OCI-LY3 (cell line): Measurements from ENCODE around the gene GRK3.

Source experiments
- EZH2phosphoT487 ChIP-seq: fragments of 200-600 bp; shearing (Covaris generic); IDR thresholded peaks from 2 replicates; pipeline ENCODE4 v1.6.1; 2018; ENCODE audit warnings: antibody characterized with exemption, mixed run types, low read depth
- TF ChIP-seq, protein P1 (sequence below): fragments of 200-600, 300-600 bp; sonication (generic); IDR thresholded peaks from 2 replicates; pipeline ENCODE4 v1.5.1; 2014; ENCODE audit warnings: antibody characterized with exemption, low read length, low read depth

DNA sequence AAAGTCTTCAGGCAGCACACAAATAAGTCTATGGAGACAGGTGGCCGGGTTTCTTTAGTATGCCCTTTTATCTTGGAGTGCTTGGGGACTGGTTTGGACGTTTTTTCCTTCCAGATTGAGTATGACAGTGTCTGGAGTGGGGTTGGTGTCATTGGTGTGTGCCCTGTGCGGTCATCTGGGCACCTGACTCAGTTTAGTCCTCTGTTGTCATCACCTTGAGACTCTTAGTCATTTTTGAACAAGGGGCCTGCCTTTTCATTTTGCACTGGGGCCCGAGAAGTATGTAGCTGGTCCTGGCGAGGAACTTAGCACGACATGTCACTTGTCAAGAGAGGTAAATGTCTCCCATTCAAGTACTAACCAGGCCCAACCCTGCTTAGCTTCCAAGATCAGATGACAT, 150.3 kb downstream of the GRK3 start:
- TF ChIP-seq EZH2phosphoT487, result no peak
- TF ChIP-seq, protein P1, sequence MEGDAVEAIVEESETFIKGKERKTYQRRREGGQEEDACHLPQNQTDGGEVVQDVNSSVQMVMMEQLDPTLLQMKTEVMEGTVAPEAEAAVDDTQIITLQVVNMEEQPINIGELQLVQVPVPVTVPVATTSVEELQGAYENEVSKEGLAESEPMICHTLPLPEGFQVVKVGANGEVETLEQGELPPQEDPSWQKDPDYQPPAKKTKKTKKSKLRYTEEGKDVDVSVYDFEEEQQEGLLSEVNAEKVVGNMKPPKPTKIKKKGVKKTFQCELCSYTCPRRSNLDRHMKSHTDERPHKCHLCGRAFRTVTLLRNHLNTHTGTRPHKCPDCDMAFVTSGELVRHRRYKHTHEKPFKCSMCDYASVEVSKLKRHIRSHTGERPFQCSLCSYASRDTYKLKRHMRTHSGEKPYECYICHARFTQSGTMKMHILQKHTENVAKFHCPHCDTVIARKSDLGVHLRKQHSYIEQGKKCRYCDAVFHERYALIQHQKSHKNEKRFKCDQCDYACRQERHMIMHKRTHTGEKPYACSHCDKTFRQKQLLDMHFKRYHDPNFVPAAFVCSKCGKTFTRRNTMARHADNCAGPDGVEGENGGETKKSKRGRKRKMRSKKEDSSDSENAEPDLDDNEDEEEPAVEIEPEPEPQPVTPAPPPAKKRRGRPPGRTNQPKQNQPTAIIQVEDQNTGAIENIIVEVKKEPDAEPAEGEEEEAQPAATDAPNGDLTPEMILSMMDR, result no peak
